NCI-H345 (cell line): Measurements from ENCODE around the gene GPR12.

Experiments
- DNase-seq: peaks from one replicate; lab custom pipeline; 2025; lab: John Stamatoyannopoulos, UW

The GPR12 gene

GRCh38 chr13:26759907-26760831 is at the start of gene GPR12:
TSS of gene GPR12 (minus strand) at chr13:26760786. CDS start at chr13:26759827, 959 bp downstream.
- DNase-seq: peak; percentile 25

GRCh38 chr13:26810095-26810494 is 49.5 kb upstream of the GPR12 start:
- no peak for DNase-seq

- DNase-seq: no peak
Observed at GRCh38 chr13:26806891-26807290, 46.3 kb upstream of the GPR12 start.

GRCh38 chr13:26787961-26788360 is 27.4 kb upstream of the GPR12 start:
- DNase-seq: no peak

- no peak for DNase-seq
Observed at GRCh38 chr13:26786651-26787295, 26.2 kb upstream of the GPR12 start.

- peak; percentile 82 for DNase-seq
Observed at GRCh38 chr13:26785838-26786630, 25.4 kb upstream of the GPR12 start.

GRCh38 chr13:26784704-26785639 is 24.4 kb upstream of the GPR12 start:
- DNase-seq: peak; percentile 53

GRCh38 chr13:26780411-26780810 is 19.8 kb upstream of the GPR12 start:
- DNase-seq: no peak

- no peak for DNase-seq
Observed at GRCh38 chr13:26779321-26779720, 18.7 kb upstream of the GPR12 start.

- DNase-seq: no peak
Observed at GRCh38 chr13:26772531-26772930, 11.9 kb upstream of the GPR12 start.

- no peak for DNase-seq
Observed at GRCh38 chr13:26771796-26772195, 11.2 kb upstream of the GPR12 start.

GRCh38 chr13:26762745-26763345 is 2.3 kb upstream of the GPR12 start:
- DNase-seq: peak; percentile 27

GRCh38 chr13:26760832-26761582 is 421 bp upstream of the GPR12 start:
- peak; percentile 10 for DNase-seq

- DNase-seq: no peak
Observed at GRCh38 chr13:26759249-26759906, 1.2 kb downstream of the GPR12 start.

- DNase-seq: peak; percentile 0
Observed at GRCh38 chr13:26758496-26759157, 2.0 kb downstream of the GPR12 start.

GRCh38 chr13:26756961-26757360 is 3.6 kb downstream of the GPR12 start:
- no peak for DNase-seq

- DNase-seq: no peak
Observed at GRCh38 chr13:26752671-26753070, 7.9 kb downstream of the GPR12 start.

GRCh38 chr13:26749905-26750304 is 10.7 kb downstream of the GPR12 start:
- DNase-seq: no peak

- DNase-seq: no peak
Observed at GRCh38 chr13:26749285-26749684, 11.3 kb downstream of the GPR12 start.
